ENCODE data around the gene GOLGA1. TPM values are rescaled to one million over a fixed set of nuclear protein-coding genes. Genes with fewer than 3 reads are reported as not detected.

The GOLGA1 gene
- total and polyA plus RNA-seq, 2 of the 13 experiments (the other 11 are each of a cell fraction or from before 2014, with no cell fraction given): 12.7 to 15.9 TPM

- TF ChIP-seq REXO4 (CRISPR knock-in tag; IDR thresholded peaks at IDR 0.05; ENCODE audit: borderline replicate concordance) (no peak), HOXA9 (CRISPR knock-in tag; IDR thresholded peaks at IDR 0.05; ENCODE audit: borderline replicate concordance) (no peak), SOX6 (IDR thresholded peaks at IDR 0.05) (no peak), SOX6 (CRISPR knock-in tag; IDR thresholded peaks at IDR 0.05) (peak; percentile 32; the same call in 1 of the 2 replicates), DR1 (CRISPR knock-in tag; IDR thresholded peaks at IDR 0.05) (no peak), IKZF4 (CRISPR knock-in tag; IDR thresholded peaks at IDR 0.05; ENCODE audit: borderline replicate concordance, low read depth, not compliant biosample characterization) (no peak), ZNF792 (CRISPR knock-in tag; IDR thresholded peaks at IDR 0.05) (0 out of 2 replicates have a peak, but pooled peaks have one; percentile 25), ZNF766 (CRISPR knock-in tag; IDR thresholded peaks at IDR 0.05; ENCODE audit: borderline replicate concordance) (no peak), U2AF2 (IDR thresholded peaks at IDR 0.05; ENCODE audit: low read depth, low read length) (no peak), NBN (conservative IDR thresholded peaks at IDR 0.05) (no peak), RFXANK (CRISPR knock-in tag; IDR thresholded peaks at IDR 0.05) (no peak), RFX3 (CRISPR knock-in tag; IDR thresholded peaks at IDR 0.05) (no peak), ZNF101 (CRISPR knock-in tag; IDR thresholded peaks at IDR 0.05; ENCODE audit: borderline replicate concordance, low read depth) (no peak), ARNTL (CRISPR knock-in tag; IDR thresholded peaks at IDR 0.05) (no peak), CCAR2 (optimal IDR thresholded peaks at IDR 0.05; ENCODE audit: low read depth, low read length) (no peak), JUN (CRISPR knock-in tag; IDR thresholded peaks at IDR 0.05) (no peak), NFRKB (IDR thresholded peaks at IDR 0.05) (no peak), KLF11 (CRISPR knock-in tag; IDR thresholded peaks at IDR 0.05) (no peak), ZKSCAN1 (IDR thresholded peaks at IDR 0.05; ENCODE audit: low read length) (no peak), SAP130 (CRISPR knock-in tag; IDR thresholded peaks at IDR 0.05; ENCODE audit: low read depth) (peak; percentile 67), ZNF430 (CRISPR knock-in tag; IDR thresholded peaks at IDR 0.05) (no peak), NFYB (CRISPR knock-in tag; IDR thresholded peaks at IDR 0.05) (no peak), JUNB (CRISPR knock-in tag; IDR thresholded peaks at IDR 0.05; ENCODE audit: borderline replicate concordance) (no peak), ZNF124 (CRISPR knock-in tag; IDR thresholded peaks at IDR 0.05) (no peak), ZNF549 (CRISPR knock-in tag; IDR thresholded peaks at IDR 0.05) (no peak)
- TF ChIP-seq, protein P1, sequence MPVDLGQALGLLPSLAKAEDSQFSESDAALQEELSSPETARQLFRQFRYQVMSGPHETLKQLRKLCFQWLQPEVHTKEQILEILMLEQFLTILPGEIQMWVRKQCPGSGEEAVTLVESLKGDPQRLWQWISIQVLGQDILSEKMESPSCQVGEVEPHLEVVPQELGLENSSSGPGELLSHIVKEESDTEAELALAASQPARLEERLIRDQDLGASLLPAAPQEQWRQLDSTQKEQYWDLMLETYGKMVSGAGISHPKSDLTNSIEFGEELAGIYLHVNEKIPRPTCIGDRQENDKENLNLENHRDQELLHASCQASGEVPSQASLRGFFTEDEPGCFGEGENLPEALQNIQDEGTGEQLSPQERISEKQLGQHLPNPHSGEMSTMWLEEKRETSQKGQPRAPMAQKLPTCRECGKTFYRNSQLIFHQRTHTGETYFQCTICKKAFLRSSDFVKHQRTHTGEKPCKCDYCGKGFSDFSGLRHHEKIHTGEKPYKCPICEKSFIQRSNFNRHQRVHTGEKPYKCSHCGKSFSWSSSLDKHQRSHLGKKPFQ (CRISPR knock-in tag; IDR thresholded peaks at IDR 0.05; ENCODE audit: insufficient replicate concordance): peak; percentile 66
- TF ChIP-seq, protein P2, sequence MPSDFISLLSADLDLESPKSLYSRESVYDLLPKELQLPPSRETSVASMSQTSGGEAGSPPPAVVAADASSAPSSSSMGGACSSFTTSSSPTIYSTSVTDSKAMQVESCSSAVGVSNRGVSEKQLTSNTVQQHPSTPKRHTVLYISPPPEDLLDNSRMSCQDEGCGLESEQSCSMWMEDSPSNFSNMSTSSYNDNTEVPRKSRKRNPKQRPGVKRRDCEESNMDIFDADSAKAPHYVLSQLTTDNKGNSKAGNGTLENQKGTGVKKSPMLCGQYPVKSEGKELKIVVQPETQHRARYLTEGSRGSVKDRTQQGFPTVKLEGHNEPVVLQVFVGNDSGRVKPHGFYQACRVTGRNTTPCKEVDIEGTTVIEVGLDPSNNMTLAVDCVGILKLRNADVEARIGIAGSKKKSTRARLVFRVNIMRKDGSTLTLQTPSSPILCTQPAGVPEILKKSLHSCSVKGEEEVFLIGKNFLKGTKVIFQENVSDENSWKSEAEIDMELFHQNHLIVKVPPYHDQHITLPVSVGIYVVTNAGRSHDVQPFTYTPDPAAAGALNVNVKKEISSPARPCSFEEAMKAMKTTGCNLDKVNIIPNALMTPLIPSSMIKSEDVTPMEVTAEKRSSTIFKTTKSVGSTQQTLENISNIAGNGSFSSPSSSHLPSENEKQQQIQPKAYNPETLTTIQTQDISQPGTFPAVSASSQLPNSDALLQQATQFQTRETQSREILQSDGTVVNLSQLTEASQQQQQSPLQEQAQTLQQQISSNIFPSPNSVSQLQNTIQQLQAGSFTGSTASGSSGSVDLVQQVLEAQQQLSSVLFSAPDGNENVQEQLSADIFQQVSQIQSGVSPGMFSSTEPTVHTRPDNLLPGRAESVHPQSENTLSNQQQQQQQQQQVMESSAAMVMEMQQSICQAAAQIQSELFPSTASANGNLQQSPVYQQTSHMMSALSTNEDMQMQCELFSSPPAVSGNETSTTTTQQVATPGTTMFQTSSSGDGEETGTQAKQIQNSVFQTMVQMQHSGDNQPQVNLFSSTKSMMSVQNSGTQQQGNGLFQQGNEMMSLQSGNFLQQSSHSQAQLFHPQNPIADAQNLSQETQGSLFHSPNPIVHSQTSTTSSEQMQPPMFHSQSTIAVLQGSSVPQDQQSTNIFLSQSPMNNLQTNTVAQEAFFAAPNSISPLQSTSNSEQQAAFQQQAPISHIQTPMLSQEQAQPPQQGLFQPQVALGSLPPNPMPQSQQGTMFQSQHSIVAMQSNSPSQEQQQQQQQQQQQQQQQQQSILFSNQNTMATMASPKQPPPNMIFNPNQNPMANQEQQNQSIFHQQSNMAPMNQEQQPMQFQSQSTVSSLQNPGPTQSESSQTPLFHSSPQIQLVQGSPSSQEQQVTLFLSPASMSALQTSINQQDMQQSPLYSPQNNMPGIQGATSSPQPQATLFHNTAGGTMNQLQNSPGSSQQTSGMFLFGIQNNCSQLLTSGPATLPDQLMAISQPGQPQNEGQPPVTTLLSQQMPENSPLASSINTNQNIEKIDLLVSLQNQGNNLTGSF (CRISPR knock-in tag; IDR thresholded peaks at IDR 0.05): no peak
Observed at GRCh38 chr9:124869986-124870560, 70.8 kb downstream of the GOLGA1 start (continued).

Measured in HepG2 (cell line).